Mesenteric fat pad (tissue), 1 donor: ENCODE data around the gene FAM20A. TPM values are rescaled to one million over a fixed set of nuclear protein-coding genes. Genes with fewer than 3 reads are reported as not detected.
"Not testable (repeated sequence)": the region's sequence is repeated elsewhere in the genome, so short reads cannot be mapped to it uniquely, and the experiment has no call there.

Experiments used
- DNase-seq: peaks from one replicate; pipeline ENCODE4 v3.0.0-alpha.2; 2020; ENCODE audit warnings: low spot score
- total RNA-seq: library from RNA; stranded (reverse); fragmentation: NEBNext Ultra II Directional; extraction: Animal tissue kit (Norgen Biotek cat#: 25700); gene quantifications from one replicate; pipeline ENCODE4 v1.2.1, GENCODE V29; 2021
- donor health status: DM: yes; HTN: yes; CAD: no.

The FAM20A gene
- total RNA-seq, 1 donor from 2014 or later = 25.6 TPM

DNA sequence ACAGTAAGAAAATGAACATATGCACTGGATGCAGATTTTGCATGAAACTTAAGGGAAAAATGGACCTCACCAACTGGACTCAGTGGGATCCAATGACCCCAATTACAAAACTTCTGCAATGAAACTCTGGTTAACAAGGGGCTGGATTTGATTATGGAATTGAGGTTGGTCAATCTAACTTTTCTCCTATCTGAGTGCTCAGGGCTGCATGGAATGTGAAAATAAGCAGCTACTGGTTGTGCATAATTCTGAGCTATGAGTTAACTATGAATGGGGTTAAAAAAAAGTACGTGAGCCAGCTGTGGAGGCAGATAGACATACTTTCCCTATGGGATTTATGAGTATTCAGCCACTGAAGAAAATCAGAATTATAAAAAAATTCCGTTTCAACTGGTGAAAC is 9.2 kb downstream of the FAM20A start:
- no peak for DNase-seq

DNA sequence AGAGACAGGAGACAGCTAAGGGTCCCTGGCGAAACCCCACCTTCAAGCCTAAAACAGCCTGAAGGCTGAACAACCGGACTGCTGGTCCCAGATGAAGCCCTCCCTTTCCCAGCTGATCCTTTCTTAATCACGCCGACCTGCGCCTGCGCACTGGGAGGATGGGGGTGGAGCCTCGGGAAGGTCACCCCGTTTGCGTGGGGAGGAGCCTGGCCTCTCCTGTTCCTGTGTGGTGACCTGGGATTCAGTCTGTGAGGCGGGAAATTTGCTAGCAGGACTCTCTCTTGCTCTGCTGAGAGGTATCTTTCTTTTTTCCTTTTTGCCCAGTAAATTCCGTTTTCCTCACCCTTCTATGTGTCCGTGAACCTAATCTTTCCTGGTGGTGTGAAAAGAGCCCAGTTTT is 9.6 kb downstream of the FAM20A start:
- no peak for DNase-seq

DNA sequence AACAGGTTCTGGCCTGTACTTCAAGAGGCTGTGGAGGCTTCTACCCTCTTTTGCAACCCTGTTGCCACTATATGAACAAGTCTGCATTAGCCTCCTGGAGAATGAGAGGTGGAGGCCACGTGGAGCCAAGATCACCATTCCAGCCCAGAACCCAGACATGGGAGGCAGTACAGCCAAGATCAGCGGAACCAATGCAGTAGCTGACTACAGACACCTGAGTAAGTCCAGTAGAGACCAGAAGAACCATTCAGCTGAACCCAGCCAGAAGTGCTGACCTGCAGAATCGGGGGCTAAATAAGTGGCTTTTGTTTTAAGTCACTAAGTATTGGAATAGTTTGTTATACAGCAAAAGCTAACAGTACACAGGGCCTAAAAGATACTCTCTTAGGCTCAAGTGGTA is 12.1 kb downstream of the FAM20A start:
- DNase-seq = no peak

DNA sequence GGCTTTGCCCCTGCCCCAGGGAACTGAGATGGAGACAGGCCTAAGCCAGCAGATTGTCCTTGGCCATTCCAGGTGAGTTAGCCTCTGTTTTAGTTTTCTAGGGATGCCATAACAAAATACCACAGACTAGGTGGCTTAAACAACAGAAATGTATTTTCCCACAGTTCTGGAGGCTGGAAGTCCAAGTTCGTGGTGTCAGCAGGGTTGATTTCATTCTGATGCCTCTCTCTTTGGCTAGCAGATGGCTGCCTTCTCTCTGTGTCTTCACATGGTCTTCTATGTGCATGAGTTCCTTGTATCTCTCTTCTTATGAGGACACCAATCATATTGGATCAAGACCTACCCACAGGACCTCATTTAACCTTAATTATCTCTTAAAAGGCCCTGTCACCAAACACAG is 12.8 kb downstream of the FAM20A start:
- DNase-seq = no peak

DNA sequence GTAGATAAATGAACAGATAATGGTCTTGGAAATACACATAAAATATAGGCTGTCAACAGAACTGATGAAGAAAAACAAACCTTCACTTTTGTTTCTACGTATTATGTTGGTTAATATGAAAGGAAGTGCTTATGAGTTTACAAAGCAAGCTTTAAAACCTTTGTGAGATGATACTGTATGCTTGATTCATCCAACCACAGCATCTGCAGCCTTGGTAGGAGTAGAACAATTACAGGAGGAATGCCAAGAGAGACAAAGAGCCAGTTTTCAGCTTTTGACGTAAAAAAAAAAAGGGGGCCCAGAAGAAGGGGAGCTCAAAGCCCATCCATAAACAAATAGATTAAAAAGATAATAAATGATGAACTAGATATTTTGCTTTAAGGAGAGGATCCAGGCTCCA is 13.3 kb downstream of the FAM20A start:
- DNase-seq = no peak

DNA sequence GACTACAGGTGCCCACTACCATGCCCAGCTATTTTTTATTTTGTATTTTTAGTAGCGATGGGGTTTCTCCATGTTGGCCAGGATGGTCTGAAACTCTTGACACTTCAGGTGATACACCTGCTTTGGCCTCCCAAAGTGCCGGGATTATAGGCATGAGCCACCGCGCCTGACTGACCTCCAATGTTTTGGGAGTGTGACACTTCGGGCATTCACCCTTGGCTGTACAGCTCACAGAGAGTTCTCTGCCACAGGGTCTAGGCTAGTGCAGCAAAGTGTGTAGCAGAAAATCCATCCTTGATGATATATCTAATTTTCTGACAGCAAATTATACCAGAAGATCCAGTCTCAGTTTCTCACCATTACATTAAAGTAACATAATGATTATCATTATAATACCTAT is 14.1 kb downstream of the FAM20A start:
- no peak for DNase-seq

DNA sequence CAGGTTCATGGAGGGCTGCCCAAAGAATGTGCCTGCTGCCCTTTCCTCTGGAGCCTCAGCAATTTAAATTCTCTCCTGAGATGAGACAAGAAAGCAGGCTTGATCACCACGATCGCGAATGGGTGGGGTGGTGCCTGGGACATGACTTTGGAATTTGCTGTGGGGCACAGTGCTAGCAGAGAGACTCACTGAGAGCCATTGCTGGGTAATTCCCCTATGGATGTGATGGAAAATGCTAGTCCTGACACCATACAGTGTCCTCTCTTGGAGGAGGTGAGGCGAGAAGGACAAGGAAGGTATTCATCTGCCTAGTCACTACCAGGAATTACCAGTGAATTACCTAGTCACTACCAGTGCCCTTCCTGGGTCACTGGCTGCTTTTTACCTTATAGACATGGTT is 15.5 kb downstream of the FAM20A start:
- DNase-seq = no peak

DNA sequence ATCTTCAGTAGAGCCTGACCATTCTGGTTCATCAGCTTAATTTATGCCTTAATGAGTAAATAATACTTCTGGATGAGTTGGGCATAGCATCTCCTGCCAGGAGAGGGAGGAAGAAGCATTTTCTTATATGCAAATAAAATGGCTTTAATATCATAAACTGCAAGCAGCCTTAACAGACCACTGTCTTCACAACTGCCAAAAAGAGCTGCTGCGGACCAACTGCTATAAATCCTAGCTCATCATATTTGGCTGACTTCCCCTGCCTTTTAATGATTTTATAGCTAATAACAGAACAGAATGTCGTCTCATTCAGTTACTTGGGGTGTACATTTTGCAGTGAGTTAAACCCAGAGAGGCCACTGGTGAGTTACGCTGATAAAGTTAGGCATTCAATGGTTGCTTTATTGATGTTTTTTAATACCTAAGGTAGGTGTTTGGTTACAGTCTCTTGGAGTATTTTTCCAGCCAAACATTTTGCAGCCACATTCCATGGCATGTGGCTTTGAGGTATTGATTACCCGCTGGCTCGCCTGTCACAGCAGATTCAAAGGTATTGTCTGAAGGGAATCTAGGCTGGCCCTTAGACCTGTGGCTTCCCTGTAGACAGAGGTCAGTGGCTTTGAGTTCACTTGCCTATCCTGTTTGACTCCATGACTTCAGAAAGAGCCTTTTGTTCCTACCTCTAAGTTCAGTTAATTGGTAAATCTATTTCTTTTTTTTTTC is 16.4 kb downstream of the FAM20A start:
- DNase-seq = no peak

DNA sequence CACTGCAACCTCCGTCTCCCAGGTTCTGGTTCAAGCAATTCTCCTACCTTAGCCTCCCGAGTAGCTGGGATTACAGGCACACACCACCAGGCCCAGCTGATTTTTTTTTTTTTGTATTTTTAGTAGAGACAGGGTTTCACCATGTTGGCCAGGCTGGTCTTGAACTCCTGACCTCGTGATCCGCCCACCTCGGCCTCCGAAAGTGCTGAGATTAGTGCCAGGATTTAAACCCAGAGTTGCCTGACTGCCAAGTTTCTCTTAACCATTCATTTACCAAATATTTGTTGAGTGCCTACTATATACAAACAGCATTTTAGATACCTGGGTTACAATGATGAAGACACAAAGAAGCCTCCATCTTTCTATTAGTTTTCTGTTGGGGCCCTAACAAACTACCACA is 18.3 kb downstream of the FAM20A start:
- not testable (repeated sequence) for DNase-seq

DNA sequence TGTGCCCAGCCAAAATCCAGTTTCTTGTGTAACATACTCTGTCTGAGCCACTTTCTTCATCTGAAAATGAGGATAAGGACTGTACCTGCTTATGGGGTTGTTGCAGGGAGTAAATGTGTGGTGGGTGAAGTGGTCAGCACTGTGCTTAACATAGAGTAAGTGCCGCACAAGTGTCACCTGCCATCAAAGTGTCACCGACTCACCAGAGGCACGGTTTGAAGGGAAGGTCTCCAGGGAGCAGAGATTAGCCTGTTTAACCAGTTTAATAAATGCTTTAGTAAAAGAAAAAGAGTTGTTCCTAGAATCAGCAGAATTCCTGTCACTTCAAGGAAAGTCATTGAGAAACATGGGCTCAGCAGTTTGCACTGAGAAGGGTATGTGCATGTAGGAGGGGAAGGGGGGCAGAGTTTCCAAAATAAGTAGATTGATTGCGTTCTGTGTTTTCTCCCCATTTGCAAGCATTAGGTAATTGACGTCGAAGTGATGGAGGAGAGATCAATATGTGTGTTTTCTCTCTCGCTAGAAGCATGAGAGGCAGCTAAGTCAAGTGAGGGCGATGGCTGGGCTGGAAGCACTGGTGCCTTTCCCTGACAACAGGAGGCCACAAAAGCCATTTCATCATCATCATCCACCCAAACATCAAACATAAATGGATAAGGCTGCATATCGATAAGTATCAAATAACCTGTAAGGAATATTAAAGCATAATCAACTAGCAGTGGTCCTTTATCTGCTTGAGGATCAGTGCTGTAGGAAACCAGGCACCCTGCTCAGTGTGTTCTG is 19.1 kb downstream of the FAM20A start:
- DNase-seq = no peak

DNA sequence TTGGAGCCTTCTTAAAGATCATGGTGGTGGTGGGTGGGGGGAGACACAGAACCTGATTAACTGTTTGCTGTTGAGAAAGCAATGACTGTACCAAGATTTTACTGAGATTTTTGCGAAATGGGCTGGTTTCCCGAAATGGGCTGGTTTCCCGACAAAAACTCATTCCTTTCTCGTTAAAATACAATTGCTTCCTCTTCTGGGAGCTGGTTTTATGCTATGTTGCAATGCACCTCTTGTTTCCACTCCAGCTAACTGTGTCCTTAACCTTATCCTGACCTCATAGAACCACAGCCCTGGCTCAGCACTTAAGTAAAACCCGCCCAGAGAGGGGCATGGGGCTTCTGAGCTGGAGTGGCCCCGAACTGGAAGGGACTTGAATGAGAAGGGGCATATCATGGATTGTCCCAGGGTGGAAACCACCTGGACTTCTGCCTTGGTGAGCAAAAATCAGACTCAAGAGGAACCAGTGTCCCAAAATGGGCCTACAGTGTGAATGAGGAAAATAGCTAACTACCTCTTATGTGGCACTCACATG is 20.9 kb downstream of the FAM20A start:
- no peak for DNase-seq

DNA sequence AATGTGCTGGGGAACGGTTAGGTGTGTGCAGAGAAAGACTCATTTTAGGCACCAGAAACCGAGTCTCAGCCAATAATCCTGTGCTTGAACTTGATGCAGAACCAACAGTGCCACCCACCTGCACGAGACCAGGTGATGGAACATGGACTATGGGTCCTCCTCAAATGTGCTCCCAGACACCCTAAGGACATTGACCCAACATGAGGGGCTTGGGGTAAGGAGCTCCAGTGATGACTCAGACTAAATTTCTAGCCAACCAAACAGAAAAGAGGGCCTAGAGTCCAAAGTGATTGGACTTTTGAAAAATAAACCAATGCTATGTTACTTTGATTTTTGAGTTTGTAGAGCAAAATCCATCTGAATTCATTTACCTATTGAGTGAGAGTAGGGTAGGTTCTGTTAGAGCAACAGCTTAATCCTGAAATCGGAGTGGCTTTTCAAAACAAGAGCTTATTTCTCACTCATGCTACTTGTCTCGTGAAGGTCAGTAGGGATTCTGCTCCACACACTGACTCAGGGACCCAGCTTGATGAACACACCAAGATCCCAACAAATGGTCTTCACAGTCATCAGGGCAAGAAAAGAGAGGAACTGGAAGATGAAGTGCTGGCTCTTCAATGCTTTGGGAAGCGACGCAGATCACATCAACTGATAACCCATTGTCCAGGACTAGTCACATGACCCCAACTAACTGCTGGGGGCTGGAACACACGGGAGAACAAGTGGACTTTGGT is 21.8 kb downstream of the FAM20A start:
- no peak for DNase-seq

DNA sequence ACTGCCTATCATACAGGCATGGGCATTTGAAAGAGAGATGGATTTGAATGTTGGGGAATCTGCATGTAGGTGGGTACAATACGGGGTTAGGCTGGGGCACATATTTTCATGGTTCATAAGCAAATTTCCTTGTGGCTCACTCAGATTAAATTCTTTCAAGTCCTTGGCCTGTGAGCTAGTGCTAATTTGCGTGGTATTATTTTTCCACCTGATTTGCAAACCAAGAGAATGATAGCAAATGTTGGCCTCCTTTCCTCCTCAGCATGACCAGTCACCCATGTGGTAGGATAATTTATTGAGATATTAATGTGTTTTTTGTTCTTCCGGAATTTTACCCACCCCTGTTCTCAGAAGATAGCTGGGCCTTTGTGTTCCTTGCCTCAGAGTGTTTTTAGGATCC is 22.9 kb downstream of the FAM20A start:
- DNase-seq = no peak

DNA sequence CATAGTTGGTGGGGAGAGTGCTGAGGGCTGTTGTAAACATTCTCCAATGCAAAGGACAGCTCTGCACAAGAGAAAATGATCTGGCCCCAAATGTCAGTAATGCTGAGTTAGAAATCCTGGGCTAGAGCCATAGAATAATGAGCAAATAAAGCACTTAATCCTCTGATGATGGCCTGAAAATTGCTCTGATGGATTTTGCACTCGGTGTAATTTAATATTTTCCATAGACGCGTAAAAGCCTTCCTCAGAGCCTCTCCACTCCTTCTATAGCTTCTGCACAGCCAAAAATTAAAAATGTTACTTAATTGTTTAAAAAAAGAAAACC is 23.7 kb downstream of the FAM20A start:
- no peak for DNase-seq

DNA sequence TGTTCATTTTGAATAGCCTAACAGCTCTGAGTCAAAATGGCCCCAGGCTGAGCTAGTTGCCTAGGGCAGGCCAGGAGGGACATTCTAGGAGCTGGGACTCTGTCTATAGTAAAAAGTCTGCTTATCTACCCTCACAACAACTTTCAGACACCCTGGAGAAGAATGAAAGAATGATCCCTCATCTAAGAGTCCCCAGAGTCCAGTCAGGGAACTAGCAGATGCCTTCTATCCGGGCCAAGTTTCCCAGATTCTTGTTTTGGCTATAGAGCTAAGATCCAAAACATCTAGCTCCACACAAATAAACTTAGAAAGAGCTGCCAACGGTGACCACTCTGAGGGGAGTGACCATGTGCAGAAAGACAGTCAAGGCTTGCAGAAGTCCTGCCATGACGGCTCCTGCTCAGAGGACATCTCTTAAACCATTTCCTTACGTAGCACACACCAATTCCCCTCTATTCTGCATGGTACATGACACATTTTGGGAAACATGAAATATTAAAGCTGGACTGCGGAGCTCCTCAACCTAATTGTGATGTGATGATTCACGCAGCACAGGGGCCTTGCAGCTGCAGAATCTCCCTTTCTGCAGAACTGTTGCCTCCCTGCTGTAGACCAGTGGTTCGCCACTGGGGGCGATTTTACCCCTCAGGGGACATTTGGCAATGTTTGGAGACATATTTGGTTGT is 24.2 kb downstream of the FAM20A start:
- no peak for DNase-seq

DNA sequence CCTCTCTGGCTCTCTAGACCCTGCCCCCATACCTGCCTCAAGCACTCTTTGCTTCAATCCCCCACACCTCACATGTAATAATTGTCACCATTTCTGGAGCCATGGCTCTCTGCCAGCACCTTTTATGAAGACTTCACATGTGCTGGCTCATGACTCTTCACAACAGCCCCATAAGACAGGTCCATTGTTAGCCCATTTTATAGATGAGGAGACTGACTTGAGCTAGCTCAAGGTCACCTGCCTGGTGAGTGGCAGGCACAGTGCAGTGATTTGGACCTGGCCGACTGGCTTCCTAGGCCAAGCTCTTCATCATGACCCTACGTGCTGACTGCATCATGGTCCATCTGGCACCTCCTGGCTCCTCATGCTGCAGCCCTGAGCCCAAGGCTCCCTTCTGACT is 25.0 kb downstream of the FAM20A start:
- no peak for DNase-seq

DNA sequence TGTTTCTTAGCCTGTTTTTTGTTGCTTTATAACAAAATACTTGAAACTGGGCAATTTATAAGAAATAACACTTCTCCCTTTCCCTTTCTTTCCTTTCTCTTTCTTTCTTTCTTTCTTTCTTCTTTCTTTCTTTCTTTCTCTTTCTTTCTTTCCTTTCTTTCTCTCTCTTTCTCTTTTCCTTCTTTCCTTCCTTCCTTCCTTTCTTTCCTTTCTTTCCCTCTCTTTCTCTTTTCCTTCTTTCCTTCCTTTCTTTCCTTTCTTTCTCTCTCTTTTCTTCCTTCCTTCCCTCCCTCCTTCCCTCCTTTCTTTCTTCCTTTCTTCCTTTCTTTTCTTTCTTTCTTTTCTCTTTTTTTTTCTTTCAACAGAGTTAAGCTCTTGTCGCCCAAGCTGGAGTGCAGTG is 27.8 kb downstream of the FAM20A start:
- DNase-seq = no peak

DNA sequence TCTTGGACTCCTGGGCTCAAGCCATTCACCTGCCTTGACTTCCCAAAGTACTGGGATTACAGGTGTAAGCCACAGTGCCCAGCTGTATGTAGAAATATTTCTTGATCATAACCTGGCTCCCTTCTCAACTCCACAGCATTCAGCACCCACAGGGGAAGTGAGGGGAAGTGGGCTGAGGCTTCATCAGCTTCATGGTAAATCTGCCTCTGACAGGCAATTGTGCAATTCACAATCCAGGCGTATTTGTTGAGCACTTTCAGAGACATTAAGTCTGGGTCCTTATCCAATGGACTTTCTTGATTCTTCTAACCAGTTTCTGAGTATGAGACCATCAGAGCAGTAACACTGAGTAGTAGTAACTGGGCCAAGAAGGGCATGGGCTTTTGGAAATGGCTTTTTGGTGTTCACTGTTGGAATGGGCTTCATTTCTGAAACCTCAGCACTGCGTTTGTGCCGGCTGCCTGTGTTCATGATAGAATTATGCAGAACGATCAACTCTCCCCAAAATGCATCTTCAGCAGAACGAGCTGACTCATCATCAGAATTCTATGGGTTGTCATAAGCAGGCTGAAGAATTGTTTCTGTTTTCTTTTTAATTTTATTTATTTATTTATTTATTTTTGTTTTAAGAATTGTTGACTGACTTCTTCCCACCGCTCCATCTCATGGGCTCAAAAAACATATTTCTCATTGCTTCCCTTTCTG is 28.9 kb downstream of the FAM20A start:
- DNase-seq = no peak

DNA sequence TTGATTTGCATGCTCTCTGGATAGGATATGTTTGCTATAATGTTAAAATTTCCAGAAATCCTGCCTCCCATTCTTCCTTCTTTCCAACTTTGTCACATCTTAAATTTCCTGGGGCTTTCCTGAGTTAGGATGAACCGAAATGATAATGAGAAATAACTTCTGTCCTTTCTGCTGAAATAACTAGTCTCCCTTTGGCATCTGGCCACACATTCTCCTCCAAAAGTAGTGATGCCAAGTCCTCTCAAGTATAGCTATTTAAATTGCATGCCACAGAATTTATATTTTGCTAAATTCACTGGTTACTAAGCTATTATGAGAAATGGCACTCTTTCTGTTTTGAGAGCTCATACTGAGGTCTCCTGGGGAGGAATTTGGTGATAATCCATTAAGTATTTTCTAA is 30.6 kb downstream of the FAM20A start:
- no peak for DNase-seq

DNA sequence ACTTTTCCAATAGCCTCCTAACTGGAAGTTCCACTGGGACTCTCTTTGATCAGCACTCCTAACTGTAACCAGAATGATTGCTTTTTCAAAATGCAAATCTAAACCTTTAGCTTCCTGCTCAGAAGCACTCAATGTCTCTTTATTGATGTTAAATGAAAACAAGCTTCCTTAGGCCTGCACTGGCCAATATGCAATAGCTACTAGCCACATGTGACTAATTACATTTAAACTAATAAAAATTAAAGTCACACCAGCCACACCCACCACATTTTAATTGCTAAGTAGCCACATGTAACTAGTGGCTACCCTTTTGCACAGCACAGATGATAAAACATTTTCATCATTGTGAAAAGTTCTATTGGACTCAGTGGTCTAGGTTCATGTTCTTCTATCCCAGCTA is 31.8 kb downstream of the FAM20A start:
- no peak for DNase-seq

DNA sequence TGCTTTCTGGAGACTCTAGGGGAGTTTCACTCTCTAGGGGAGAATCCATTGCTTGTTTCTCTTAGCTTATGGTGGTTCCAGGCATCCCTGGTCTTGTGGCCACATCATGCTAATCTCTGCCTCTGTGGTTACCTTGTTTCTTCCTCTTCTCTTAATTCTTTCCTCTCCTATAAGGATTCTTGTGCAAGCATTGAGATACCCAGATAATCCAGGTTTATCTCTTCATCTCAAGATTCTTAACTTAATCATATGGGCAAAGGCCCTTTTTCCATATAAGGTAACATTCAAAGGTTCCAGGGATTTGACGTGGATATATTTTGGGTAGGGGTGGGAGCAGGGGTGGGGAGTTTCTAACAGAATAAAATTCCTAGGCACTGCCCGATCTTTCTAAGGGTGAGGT is 32.6 kb downstream of the FAM20A start:
- DNase-seq = no peak
